Measurements from ENCODE around the gene MIB2. TPM values are rescaled to one million over a fixed set of nuclear protein-coding genes. Genes with fewer than 3 reads are reported as not detected.

MIB2 gene
- total RNA-seq, result 100 to 1,000 TPM in 3 of 4 donors, 10 to 100 TPM in 1; 68.3 to 162 (median 113) TPM

- TF ChIP-seq CTCF (IDR thresholded peaks at IDR 0.05) (peak in 1 of 6 experiments; percentile 1), POLR2A (IDR thresholded peaks at IDR 0.05) (peak; percentile 82 to 83)
- H3K27me3 ChIP-seq, result no peaks in the 10 kb centered on the region
- peak within 1 kb of the TSS; percentile 99 to 100 (median 100) for H3K27ac ChIP-seq
- H3K9me3 ChIP-seq, result no peaks in the 10 kb centered on the region
- H3K4me1 ChIP-seq, result peaks cover 0 to 29% (median 14%) of the 10 kb centered on the region in 4 donors
- H3K4me3 ChIP-seq, result peak within 1 kb of the TSS; percentile 91 to 100 (median 100)
- H3K36me3 ChIP-seq, result peaks cover 0 to 15% (median 0%) of the 10 kb centered on the region in 3 donors
- DNase-seq, result peak; percentile 96 to 98 (median 97)
These were observed at the start of gene MIB2 for GRCh38 chr1:1615256-1616044. TSS of gene MIB2 (plus strand) at chr1:1615500. CDS start at chr1:1623453, 7,953 bp downstream.

- DNase-seq, result no peak
- Histone ChIP-seq H3K27ac (no peak overlapping the region), H3K9me3 (no peaks in the 10 kb centered on the region), H3K4me1 (peaks cover 0 to 32% (median 0%) of the 10 kb centered on the region in 4 donors), H3K27me3 (no peaks in the 10 kb centered on the region), H3K4me3 (no peak overlapping the region), H3K36me3 (peaks cover 0 to 48% (median 0%) of the 10 kb centered on the region in 3 donors)
- TF ChIP-seq CTCF (IDR thresholded peaks at IDR 0.05) (no peak), POLR2A (IDR thresholded peaks at IDR 0.05) (no peak)
These were observed 48.0 kb upstream of the MIB2 start for GRCh38 chr1:1567152-1567875.

GRCh38 chr1:1567891-1568291, 47.4 kb upstream of the MIB2 start:
- peaks cover 0 to 38% (median 0%) of the 10 kb centered on the region in 4 donors for H3K4me1 ChIP-seq
- H3K27me3 ChIP-seq, result no peaks in the 10 kb centered on the region
- H3K27ac ChIP-seq, result no peak overlapping the region
- peaks cover 0 to 43% (median 0%) of the 10 kb centered on the region in 3 donors for H3K36me3 ChIP-seq
- H3K4me3 ChIP-seq, result no peak overlapping the region
- no peak for TF ChIP-seq CTCF (IDR thresholded peaks at IDR 0.05)
- TF ChIP-seq POLR2A (IDR thresholded peaks at IDR 0.05), result no peak
- no peaks in the 10 kb centered on the region for H3K9me3 ChIP-seq
- no peak for DNase-seq

- DNase-seq, result no peak
- H3K27me3 ChIP-seq, result no peaks in the 10 kb centered on the region
- no peaks in the 10 kb centered on the region for H3K9me3 ChIP-seq
- no peak for TF ChIP-seq CTCF (IDR thresholded peaks at IDR 0.05)
- no peak for TF ChIP-seq POLR2A (IDR thresholded peaks at IDR 0.05)
- H3K4me1 ChIP-seq, result peaks cover 0 to 47% (median 0%) of the 10 kb centered on the region in 4 donors
- H3K4me3 ChIP-seq, result no peak overlapping the region
- peaks cover 0 to 28% (median 0%) of the 10 kb centered on the region in 3 donors for H3K36me3 ChIP-seq
- no peak overlapping the region for H3K27ac ChIP-seq
These were observed 46.0 kb upstream of the MIB2 start for GRCh38 chr1:1569341-1569740.

GRCh38 chr1:1573843-1574720, 41.2 kb upstream of the MIB2 start:
- Histone ChIP-seq H3K4me1 (peaks cover 0 to 45% (median 0%) of the 10 kb centered on the region in 4 donors), H3K27ac (peak overlapping the region; percentile 93 to 100 (median 98)), H3K9me3 (no peaks in the 10 kb centered on the region), H3K27me3 (no peaks in the 10 kb centered on the region), H3K36me3 (peaks cover 0 to 12% (median 0%) of the 10 kb centered on the region in 3 donors), H3K4me3 (peak overlapping the region; percentile 83 to 100 (median 98))
- peak in 2 of 3 donors; percentile 39 to 77 for DNase-seq
- TF ChIP-seq POLR2A (IDR thresholded peaks at IDR 0.05) (no peak), CTCF (IDR thresholded peaks at IDR 0.05) (peak in 3 of 6 experiments; percentile 19 to 38 (median 23))
